OCI-LY1 (cell line): Measurements from ENCODE around the gene CCNY.

Experiments used
- H2AFZ ChIP-seq: fragments of 200-600 bp; sonication (generic), shearing (Covaris generic); 2 replicates; pipeline ENCODE4 v1.6.0; 2014; ENCODE audit warnings: antibody characterized with exemption, mild to moderate bottlenecking, low read length
- H3F3A ChIP-seq: fragments of 200-600 bp; sonication (generic), shearing (Covaris generic); 2 replicates; pipeline ENCODE4 v1.6.0; 2014; ENCODE audit warnings: mild to moderate bottlenecking, antibody characterized with exemption, low read length, moderate library complexity; ENCODE audit not compliant: insufficient read depth
- H3K27ac ChIP-seq: fragments of 200-600 bp; sonication (generic); 2 replicates; pipeline ENCODE4 v1.5.1; 2014; ENCODE audit warnings: low read length, mixed run types, mild to moderate bottlenecking, low read depth; ENCODE audit not compliant: poor library complexity, severe bottlenecking
- H3K27me3 ChIP-seq: fragments of 200-600 bp; sonication (generic); 2 replicates; pipeline ENCODE4 v1.6.0; 2014; ENCODE audit warnings: antibody characterized with exemption, mild to moderate bottlenecking, low read length, moderate library complexity; ENCODE audit not compliant: insufficient read depth
- H3K36me3 ChIP-seq: fragments of 200-600 bp; sonication (generic); 2 replicates; pipeline ENCODE4 v1.6.1; 2014; ENCODE audit warnings: mild to moderate bottlenecking, antibody characterized with exemption, low read length, moderate library complexity, mixed read lengths; ENCODE audit not compliant: insufficient read depth
- H3K4me1 ChIP-seq: fragments of 200-600 bp; sonication (generic); 2 replicates; pipeline ENCODE4 v1.5.1; 2014; ENCODE audit warnings: mild to moderate bottlenecking, low read length, moderate library complexity; ENCODE audit not compliant: insufficient read depth, severe bottlenecking
- H3K4me2 ChIP-seq: fragments of 200-600 bp; sonication (generic), shearing (Covaris generic); 2 replicates; pipeline ENCODE4 v1.6.1; 2014; ENCODE audit warnings: low read length
- H3K4me3 ChIP-seq: fragments of 200-600 bp; sonication (generic); 2 replicates; pipeline ENCODE4 v1.5.1; 2014; ENCODE audit warnings: low read length, low read depth, mild to moderate bottlenecking, mixed read lengths; ENCODE audit not compliant: poor library complexity, severe bottlenecking
- H3K79me2 ChIP-seq: fragments of 200-600 bp; shearing (Covaris generic); 2 replicates; pipeline ENCODE4 v1.6.1; 2016; ENCODE audit warnings: mixed run types, low read length, mixed read lengths; ENCODE audit not compliant: insufficient read depth
- H3K9ac ChIP-seq: fragments of 200-600 bp; sonication (generic), shearing (Covaris generic); 2 replicates; pipeline ENCODE4 v1.6.1; 2014; ENCODE audit warnings: mild to moderate bottlenecking, low read length, mixed read lengths
- H3K9me2 ChIP-seq: fragments of 200-600 bp; sonication (generic), shearing (Covaris generic); 2 replicates; pipeline ENCODE4 v1.6.1; 2014; ENCODE audit warnings: low read depth, mild to moderate bottlenecking, low read length, mixed read lengths
- H3K9me3 ChIP-seq: fragments of 200-600 bp; shearing (Covaris generic); 2 replicates; pipeline ENCODE4 v1.6.1; 2014; ENCODE audit warnings: low read length, mixed read lengths
- H4K20me1 ChIP-seq: fragments of 200-600 bp; sonication (generic), shearing (Covaris generic); 2 replicates; pipeline ENCODE4 v1.6.0; 2016; ENCODE audit warnings: mild to moderate bottlenecking, low read length; ENCODE audit not compliant: insufficient read depth
- CTCF ChIP-seq: fragments of 200-600 bp; sonication (generic), shearing (Covaris generic); IDR thresholded peaks from 2 replicates; pipeline ENCODE4 v1.5.1; 2017; ENCODE audit warnings: mild to moderate bottlenecking, antibody characterized with exemption, low read length, moderate library complexity, mixed read lengths
- EZH2 ChIP-seq: fragments of 200-600 bp; sonication (generic), shearing (Covaris generic); IDR thresholded peaks from 2 replicates; pipeline ENCODE4 v1.8.0; 2017; ENCODE audit warnings: borderline replicate concordance, mixed run types, mild to moderate bottlenecking, antibody characterized with exemption, low read length, moderate library complexity, mixed read lengths

The CCNY gene

GRCh38 chr10:35565602-35566081 is 229.3 kb downstream of the CCNY start:
- TF ChIP-seq EZH2 (no peak), CTCF (no peak)
- no peaks in the 10 kb centered on the region for H3K79me2 ChIP-seq
- H2AFZ ChIP-seq, result no peak overlapping the region
- no peak overlapping the region for H3K27ac ChIP-seq
- no peaks in the 10 kb centered on the region for H3K36me3 ChIP-seq
- H3K4me1 ChIP-seq, result peaks cover 12% of the 10 kb centered on the region
- no peak overlapping the region for H3K4me2 ChIP-seq
- H3F3A ChIP-seq, result no peaks in the 10 kb centered on the region
- no peaks in the 10 kb centered on the region for H4K20me1 ChIP-seq
- no peaks in the 10 kb centered on the region for H3K9me2 ChIP-seq
- no peak overlapping the region for H3K4me3 ChIP-seq
- H3K27me3 ChIP-seq, result no peaks in the 10 kb centered on the region
- H3K9me3 ChIP-seq, result no peaks in the 10 kb centered on the region
- H3K9ac ChIP-seq, result no peak overlapping the region

DNA sequence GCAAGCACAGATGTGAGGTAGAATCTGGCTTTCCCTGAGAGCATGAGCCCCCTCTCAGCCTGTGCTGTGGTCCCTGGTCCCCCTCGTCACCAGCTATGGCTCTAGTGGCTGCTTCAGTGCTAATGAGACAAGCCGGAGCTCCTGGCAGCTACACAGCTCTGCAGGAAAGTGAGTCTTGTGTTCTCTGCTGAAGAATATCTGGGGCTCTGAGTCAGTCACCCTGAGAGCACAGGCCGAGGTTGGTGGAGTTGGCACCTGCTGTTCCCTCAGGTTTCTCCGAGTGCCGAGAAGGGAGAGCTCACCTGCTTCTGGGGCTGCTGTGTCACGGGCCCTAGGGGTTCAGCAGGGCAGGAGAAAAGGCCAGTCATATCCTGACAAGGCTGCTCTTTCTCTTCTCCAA is 231.6 kb downstream of the CCNY start:
- H3F3A ChIP-seq, result no peaks in the 10 kb centered on the region
- peaks cover 12% of the 10 kb centered on the region for H3K4me1 ChIP-seq
- no peak overlapping the region for H3K4me3 ChIP-seq
- H3K27ac ChIP-seq, result no peak overlapping the region
- TF ChIP-seq CTCF, result no peak
- TF ChIP-seq EZH2, result no peak
- H3K9me2 ChIP-seq, result no peaks in the 10 kb centered on the region
- no peaks in the 10 kb centered on the region for H3K79me2 ChIP-seq
- H3K4me2 ChIP-seq, result no peak overlapping the region
- no peak overlapping the region for H3K9ac ChIP-seq
- no peaks in the 10 kb centered on the region for H3K9me3 ChIP-seq
- no peaks in the 10 kb centered on the region for H3K36me3 ChIP-seq
- no peaks in the 10 kb centered on the region for H3K27me3 ChIP-seq
- H2AFZ ChIP-seq, result no peak overlapping the region
- H4K20me1 ChIP-seq, result no peaks in the 10 kb centered on the region

- Histone ChIP-seq H3K4me3 (no peak overlapping the region), H4K20me1 (no peaks in the 10 kb centered on the region), H3K9me3 (no peaks in the 10 kb centered on the region), H3K9ac (no peak overlapping the region), H3K4me2 (no peak overlapping the region), H3K4me1 (peaks cover 12% of the 10 kb centered on the region), H3K27me3 (no peaks in the 10 kb centered on the region), H3K36me3 (no peaks in the 10 kb centered on the region), H3K27ac (no peak overlapping the region), H2AFZ (no peak overlapping the region), H3F3A (no peaks in the 10 kb centered on the region), H3K9me2 (no peaks in the 10 kb centered on the region), H3K79me2 (no peaks in the 10 kb centered on the region)
- TF ChIP-seq CTCF (no peak), EZH2 (no peak)
These were observed 232.2 kb downstream of the CCNY start for GRCh38 chr10:35568483-35569015.
